Embryonic facial prominence (tissue), 1 donor: ENCODE measurements around the gene ABCG8.

Experiments used
- DNase-seq: peaks from one replicate; pipeline ENCODE4 v3.0.0-alpha.2; 2016; ENCODE audit errors: extremely low spot score

ABCG8 gene

DNA sequence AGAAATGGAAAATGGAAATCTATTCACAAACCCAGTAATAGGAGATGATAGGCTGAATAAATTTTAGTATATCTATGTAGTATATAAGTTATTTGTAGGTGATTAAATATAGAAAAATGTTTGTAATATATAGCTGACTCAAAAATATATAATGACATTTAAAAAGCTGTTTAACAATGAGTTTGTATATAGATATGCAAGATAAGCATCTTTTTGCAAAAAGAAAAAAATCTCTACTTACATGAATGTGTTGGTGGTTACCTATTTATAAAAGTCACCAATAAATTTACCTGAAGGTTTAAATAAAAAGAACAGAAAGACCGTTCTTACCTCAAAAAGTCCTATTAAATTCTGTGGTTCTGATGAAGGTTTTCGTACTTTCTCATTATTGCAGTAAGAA lies 85.7 kb downstream of the ABCG8 start:
- DNase-seq, result no peak

DNA sequence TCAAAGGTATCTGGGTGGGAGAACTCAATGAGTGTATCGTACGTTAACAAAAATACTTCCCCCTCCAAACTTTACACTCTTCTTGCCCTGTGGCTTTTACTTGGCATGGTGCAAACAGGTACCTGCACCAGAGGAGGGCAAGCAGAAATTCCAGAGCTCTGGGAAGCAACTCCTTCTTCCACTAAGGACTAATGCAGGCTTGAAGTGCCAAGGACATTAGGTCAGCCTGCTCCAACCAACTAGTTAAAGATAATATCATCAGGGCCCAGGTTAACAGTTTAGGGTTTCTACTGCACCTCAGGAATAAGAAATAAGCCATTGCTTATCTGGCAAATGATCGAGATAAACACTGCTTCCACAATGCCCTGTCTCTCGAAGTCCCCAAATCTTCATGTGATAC lies 86.7 kb downstream of the ABCG8 start:
- no peak for DNase-seq

DNA sequence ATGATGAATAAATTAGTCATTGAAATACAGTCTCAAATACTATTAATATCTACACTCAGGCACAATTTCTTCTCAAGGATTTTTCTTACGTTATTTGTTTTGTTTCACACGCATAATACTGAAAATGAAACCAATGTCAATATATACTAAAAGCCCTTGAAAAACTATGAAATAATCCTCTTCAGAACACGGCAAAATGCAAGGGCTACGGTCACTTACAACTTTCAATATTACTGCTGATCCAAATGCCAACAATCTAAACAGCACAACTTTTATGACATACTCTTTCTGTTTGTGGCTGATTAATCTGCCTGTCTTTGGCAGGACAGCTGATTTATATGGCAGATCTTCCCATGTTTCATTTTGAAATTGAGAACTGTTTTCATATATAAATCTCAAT lies 88.7 kb downstream of the ABCG8 start:
- no peak for DNase-seq

DNA sequence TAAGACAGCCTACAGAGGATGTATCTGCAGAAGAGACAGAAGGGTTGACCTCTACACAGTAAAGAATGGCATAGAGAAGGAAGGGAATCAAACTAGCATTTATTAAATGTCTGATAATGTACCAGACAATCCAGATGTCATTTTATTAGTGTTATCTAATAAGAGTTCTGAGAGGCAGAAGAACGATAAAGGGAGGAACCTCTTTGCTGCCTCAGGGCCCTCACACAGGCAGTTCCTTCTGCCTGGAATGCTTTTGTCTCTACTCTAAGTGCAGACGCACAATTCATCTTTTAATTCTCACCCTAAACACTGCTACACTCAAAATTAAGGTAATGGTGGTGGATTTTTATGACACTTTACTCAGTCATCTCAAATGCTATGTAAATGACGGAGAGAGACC lies 92.5 kb downstream of the ABCG8 start:
- DNase-seq, result no peak
